GM23338 (cell line): ENCODE data around the gene KRT9. TPM values are rescaled to one million over a fixed set of nuclear protein-coding genes. Genes with fewer than 3 reads are reported as not detected.

Source experiments
- ATAC-seq: fragments of 200-7000 bp; cut with Tn5 transposase; 3 replicates; pipeline ENCODE4 v1.9.1; 2020
- DNase-seq: peaks from one replicate; pipeline ENCODE4 v3.0.0-alpha.2; 2015; ENCODE audit warnings: low spot score
- H2AFZ ChIP-seq: fragments of 200-600 bp; sonication (generic); 2 replicates; pipeline ENCODE4 v1.8.0; 2016; ENCODE audit warnings: antibody characterized with exemption, mild to moderate bottlenecking, moderate library complexity
- H3F3A ChIP-seq: fragments of 200-600 bp; sonication (generic); replicated peaks from 2 replicates; pipeline ENCODE4 v1.8.0; 2017; ENCODE audit warnings: antibody characterized with exemption, mixed run types, low read depth
- H3K27ac ChIP-seq: fragments of 200-600 bp; sonication (generic); 2 replicates; pipeline ENCODE4 v1.6.1; 2016; ENCODE audit warnings: low read depth
- H3K27me3 ChIP-seq: fragments of 200-600 bp; sonication (generic); 2 replicates; pipeline ENCODE4 v1.8.0; 2016; ENCODE audit warnings: mild to moderate bottlenecking, mixed run types, moderate library complexity; ENCODE audit not compliant: insufficient read depth
- H3K36me3 ChIP-seq: fragments of 200-600 bp; sonication (generic); 2 replicates; pipeline ENCODE4 v1.8.0; 2016; ENCODE audit warnings: mild to moderate bottlenecking; ENCODE audit not compliant: insufficient read depth
- H3K4me1 ChIP-seq: fragments of 200-600 bp; sonication (generic); 2 replicates; pipeline ENCODE4 v1.8.0; 2016; ENCODE audit warnings: mild to moderate bottlenecking, moderate library complexity; ENCODE audit not compliant: insufficient read depth
- H3K4me2 ChIP-seq: fragments of 200-600 bp; sonication (generic); 2 replicates; pipeline ENCODE4 v1.7.1; 2017; ENCODE audit warnings: mixed run types
- H3K4me3 ChIP-seq: fragments of 200-600 bp; sonication (generic); 2 replicates; pipeline ENCODE4 v1.6.1; 2016; ENCODE audit warnings: mixed run types
- H3K79me2 ChIP-seq: fragments of 200-600 bp; sonication (generic); replicated peaks from 2 replicates; pipeline ENCODE4 v1.8.0; 2017; ENCODE audit warnings: mild to moderate bottlenecking; ENCODE audit not compliant: insufficient read depth
- H3K9me2 ChIP-seq: fragments of 200-600 bp; sonication (generic); 2 replicates; pipeline ENCODE4 v1.8.0; 2017; ENCODE audit not compliant: insufficient read depth
- H4K20me1 ChIP-seq: fragments of 200-600 bp; sonication (generic); replicated peaks from 2 replicates; pipeline ENCODE4 v1.8.0; 2017; ENCODE audit warnings: mild to moderate bottlenecking; ENCODE audit not compliant: insufficient read depth
- H3K27ac Mint-ChIP-seq: 2 replicates; pipeline ENCODE4 v1.8.0; 2020; ENCODE audit warnings: inconsistent platforms, mild to moderate bottlenecking, moderate library complexity, mixed read lengths
- H3K27me3 Mint-ChIP-seq: 3 replicates; pipeline ENCODE4 v1.8.0; 2022; ENCODE audit warnings: low read depth, mild to moderate bottlenecking, moderate library complexity, mixed read lengths, inconsistent platforms; ENCODE audit not compliant: insufficient read depth, poor library complexity
- H3K36me3 Mint-ChIP-seq: 3 replicates; pipeline ENCODE4 v1.8.0; 2021; ENCODE audit warnings: low read depth, mild to moderate bottlenecking, inconsistent platforms, moderate library complexity, mixed read lengths
- H3K4me1 Mint-ChIP-seq: 3 replicates; pipeline ENCODE4 v1.8.0; 2020; ENCODE audit warnings: mild to moderate bottlenecking, inconsistent platforms, mixed read lengths
- H3K4me3 Mint-ChIP-seq: 3 replicates; pipeline ENCODE4 v1.8.0; 2021; ENCODE audit warnings: moderate library complexity, mild to moderate bottlenecking, inconsistent platforms, mixed read lengths
- H3K9me3 Mint-ChIP-seq: 3 replicates; pipeline ENCODE4 v1.8.0; 2020; ENCODE audit warnings: moderate library complexity, mild to moderate bottlenecking, inconsistent platforms, mixed read lengths
- CREB1 ChIP-seq: fragments of 250-450 bp; sonication (Bioruptor Pico); IDR thresholded peaks from 2 replicates; pipeline ENCODE4 v1.5.0; 2020; ENCODE audit warnings: low read depth, mild to moderate bottlenecking, moderate library complexity
- CTCF ChIP-seq, 2 experiments: fragments of 200-600 bp in 1 of 2; sonication (generic) in 1 of 2; conservative IDR thresholded peaks; 2 replicates each; pipeline versions ENCODE4 v1.5.1 to v1.6.1; 2016 to 2017; ENCODE audit warnings: antibody characterized with exemption in 2 of 2, low read depth in 2 of 2, mild to moderate bottlenecking in 2 of 2, moderate library complexity in 1 of 2
- ETS1 ChIP-seq: IDR thresholded peaks from 2 replicates; pipeline ENCODE4 v1.6.1; 2016; ENCODE audit warnings: antibody characterized with exemption
- EZH2 ChIP-seq: fragments of 200-600 bp; sonication (generic); IDR thresholded peaks from one replicate; pipeline ENCODE4 v1.8.0; 2017; ENCODE audit warnings: antibody characterized with exemption, mild to moderate bottlenecking, low read depth; ENCODE audit not compliant: unreplicated experiment
- EZH2phosphoT487 ChIP-seq: fragments of 200-600 bp; sonication (generic); IDR thresholded peaks from one replicate; pipeline ENCODE4 v1.8.1; 2018; ENCODE audit warnings: antibody characterized with exemption; ENCODE audit not compliant: unreplicated experiment
- JUNB ChIP-seq: IDR thresholded peaks from one replicate; pipeline ENCODE4 v1.6.1; 2016; ENCODE audit warnings: antibody characterized with exemption; ENCODE audit not compliant: unreplicated experiment
- NANOG ChIP-seq: IDR thresholded peaks from 2 replicates; pipeline ENCODE4 v1.6.1; 2016; ENCODE audit warnings: antibody characterized with exemption, borderline replicate concordance
- POLR2AphosphoS5 ChIP-seq: IDR thresholded peaks from 2 replicates; pipeline ENCODE4 v1.6.1; 2016; ENCODE audit warnings: antibody characterized with exemption, low read depth
- REST ChIP-seq: IDR thresholded peaks from one replicate; pipeline ENCODE4 v1.6.1; 2018; ENCODE audit warnings: antibody characterized with exemption; ENCODE audit not compliant: unreplicated experiment
- STAT1 ChIP-seq: IDR thresholded peaks from one replicate; pipeline ENCODE4 v1.6.1; 2016; ENCODE audit warnings: antibody characterized with exemption; ENCODE audit not compliant: unreplicated experiment
- ZNF114 ChIP-seq: fragments of 250-450 bp; sonication (Bioruptor Pico); IDR thresholded peaks from 2 replicates; pipeline ENCODE4 v1.5.0; 2020; ENCODE audit warnings: mild to moderate bottlenecking, moderate library complexity
- ZNF331 ChIP-seq: fragments of 250-450 bp; sonication (Bioruptor Pico); IDR thresholded peaks from 2 replicates; pipeline ENCODE4 v1.5.0; 2020; ENCODE audit warnings: low read depth, mild to moderate bottlenecking, moderate library complexity
- ZNF462 ChIP-seq: fragments of 250-450 bp; sonication (Bioruptor Pico); IDR thresholded peaks from 2 replicates; pipeline ENCODE4 v1.5.0; 2020; ENCODE audit warnings: mild to moderate bottlenecking, moderate library complexity
- polyA plus RNA-seq: library from polyadenylated mRNA; unstranded; fragments of >200 nt; fragmentation: Nextera tagmentation; extraction: Ambion mirVana; gene quantifications from 2 replicates; pipeline ENCODE4 v1.2.1, GENCODE V29; 2016
- total RNA-seq: library from RNA; depleted of rRNA; stranded (reverse); fragments of >200 nt; shearing (Covaris generic); gene quantifications from 2 replicates; pipeline ENCODE4 v1.2.3, GENCODE V29; 2014

KRT9 gene
- total and polyA plus RNA-seq, 2 experiments from 2014 or later = not detected

- Mint-ChIP-seq H3K4me3 (no peak overlapping the region), H3K9me3 (no peaks in the 10 kb centered on the region; the same call in 2 of the 3 replicates), H3K27ac (no peak overlapping the region), H3K36me3 (peaks cover 40% of the 10 kb centered on the region), H3K27me3 (peaks cover 20% of the 10 kb centered on the region), H3K4me1 (peaks cover 36% of the 10 kb centered on the region)
- no peaks in the 10 kb centered on the region for H3K27me3 ChIP-seq
- H3K9me2 ChIP-seq = no peaks in the 10 kb centered on the region
- TF ChIP-seq EZH2phosphoT487 (no peak), REST (no peak), JUNB (no peak), EZH2 (no peak), ZNF114 (CRISPR knock-in tag) (no peak), POLR2AphosphoS5 (no peak), ETS1 (no peak), ZNF462 (CRISPR knock-in tag) (no peak), NANOG (no peak), ZNF331 (CRISPR knock-in tag) (no peak), STAT1 (no peak), CTCF (conservative IDR thresholded peaks at IDR 0.05; ENCODE audit: low read depth in 2 of 2) (no peak), CREB1 (no peak)
- no peak for ATAC-seq
- H3K4me2 ChIP-seq = no peak overlapping the region
- peaks cover 17% of the 10 kb centered on the region for H3K4me1 ChIP-seq
- H3K36me3 ChIP-seq = 0 out of 2 replicates have a peak, but pooled peaks cover 9% of the 10 kb centered on the region
- H3F3A ChIP-seq = 0 out of 2 replicates have a peak, but pooled peaks cover 4% of the 10 kb centered on the region
- no peak overlapping the region for H2AFZ ChIP-seq
- H3K4me3 ChIP-seq = no peak overlapping the region
- peaks cover 11% of the 10 kb centered on the region for H3K79me2 ChIP-seq
- H3K27ac ChIP-seq = no peak overlapping the region
- no peak for DNase-seq
- peaks cover 9% of the 10 kb centered on the region; the same call in 1 of the 2 replicates for H4K20me1 ChIP-seq
These were observed 48.1 kb downstream of the KRT9 start for GRCh38 chr17:41523787-41524186.
